Cardiac fibroblast (primary cell): ENCODE results near the gene ADAP2.
"Not testable (repeated sequence)": the region's sequence is repeated elsewhere in the genome, so short reads cannot be mapped to it uniquely, and the experiment has no call there.

Experiments
- DNase-seq, 2 donors: peaks; one replicate each; pipeline versions ENCODE4 v3.0.0 to v3.0.0-alpha.2; 2010; ENCODE audit warnings: low read depth in 2 of 2
- H3K4me3 ChIP-seq, 2 donors: replicated peaks in 1 of 2; 1 replicate in 1 of 2; 2 replicates in 1 of 2; pipeline ENCODE4 v1.5.1; 2011; ENCODE audit warnings: low read depth in 2 of 2, low read length in 2 of 2, mild to moderate bottlenecking in 2 of 2, moderate library complexity in 1 of 2
- CTCF ChIP-seq: IDR thresholded peaks from one replicate; pipeline ENCODE4 v1.5.1; 2011; ENCODE audit warnings: low read depth, mild to moderate bottlenecking, low read length, inconsistent platforms

Gene ADAP2

GRCh38 chr17:30922235-30923030 lies 688 bp downstream of the ADAP2 start:
- TF ChIP-seq CTCF = no peak
- H3K4me3 ChIP-seq = peak overlapping the region; percentile 29 to 30
- DNase-seq = peak in 1 of 2 donors; percentile 5

- DNase-seq = no peak
- no peak overlapping the region for H3K4me3 ChIP-seq
Measured at GRCh38 chr17:30924341-30924740, 2.6 kb downstream of the ADAP2 start.

GRCh38 chr17:30926516-30926915 lies 4.8 kb downstream of the ADAP2 start:
- DNase-seq = peak in 1 of 2 donors; percentile 11
- no peak overlapping the region for H3K4me3 ChIP-seq
- no peak for TF ChIP-seq CTCF

More at GRCh38 chr17:30924341-30924740, 2.6 kb downstream of the ADAP2 start:
- TF ChIP-seq CTCF = no peak

GRCh38 chr17:30927756-30928155 lies 6.0 kb downstream of the ADAP2 start:
- no peak for TF ChIP-seq CTCF
- no peak overlapping the region for H3K4me3 ChIP-seq
- DNase-seq = no peak

- no peak for TF ChIP-seq CTCF
- DNase-seq = no peak
- no peak overlapping the region for H3K4me3 ChIP-seq
Measured at GRCh38 chr17:30928584-30928983, 6.8 kb downstream of the ADAP2 start.

- H3K4me3 ChIP-seq = no peak overlapping the region
- DNase-seq = no peak
- TF ChIP-seq CTCF = no peak
Measured at GRCh38 chr17:30929081-30929633, 7.4 kb downstream of the ADAP2 start.

GRCh38 chr17:30929861-30930260 lies 8.1 kb downstream of the ADAP2 start:
- H3K4me3 ChIP-seq, DNase-seq: not testable (repeated sequence)
